GM12872 (cell line): ENCODE results near the gene MEIS2.

Experiments
- CTCF ChIP-seq: IDR thresholded peaks from 3 replicates; pipeline ENCODE4 v1.5.1; 2011; ENCODE audit warnings: low read depth, mild to moderate bottlenecking, low read length, moderate library complexity; ENCODE audit not compliant: insufficient read depth

The MEIS2 gene

GRCh38 chr15:37112971-37113670, 12.8 kb upstream of the MEIS2 start:
- no peak for TF ChIP-seq CTCF

- TF ChIP-seq CTCF = no peak
Observed at GRCh38 chr15:37112171-37112570, 11.8 kb upstream of the MEIS2 start.

DNA sequence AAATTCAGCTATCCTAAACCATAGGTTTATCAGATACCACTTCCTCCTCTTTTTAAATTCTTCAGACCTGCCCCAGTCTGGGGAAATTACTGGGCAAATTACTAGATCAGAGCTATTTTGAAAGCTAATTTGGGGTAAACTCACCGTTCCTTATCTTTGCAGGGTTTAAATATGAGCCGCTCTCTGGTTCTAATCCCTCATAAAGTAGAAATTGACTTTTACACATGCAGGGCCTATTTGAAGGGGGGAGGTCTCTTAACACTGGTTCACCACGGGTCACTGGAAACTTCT, 11.0 kb upstream of the MEIS2 start:
- TF ChIP-seq CTCF = no peak

DNA sequence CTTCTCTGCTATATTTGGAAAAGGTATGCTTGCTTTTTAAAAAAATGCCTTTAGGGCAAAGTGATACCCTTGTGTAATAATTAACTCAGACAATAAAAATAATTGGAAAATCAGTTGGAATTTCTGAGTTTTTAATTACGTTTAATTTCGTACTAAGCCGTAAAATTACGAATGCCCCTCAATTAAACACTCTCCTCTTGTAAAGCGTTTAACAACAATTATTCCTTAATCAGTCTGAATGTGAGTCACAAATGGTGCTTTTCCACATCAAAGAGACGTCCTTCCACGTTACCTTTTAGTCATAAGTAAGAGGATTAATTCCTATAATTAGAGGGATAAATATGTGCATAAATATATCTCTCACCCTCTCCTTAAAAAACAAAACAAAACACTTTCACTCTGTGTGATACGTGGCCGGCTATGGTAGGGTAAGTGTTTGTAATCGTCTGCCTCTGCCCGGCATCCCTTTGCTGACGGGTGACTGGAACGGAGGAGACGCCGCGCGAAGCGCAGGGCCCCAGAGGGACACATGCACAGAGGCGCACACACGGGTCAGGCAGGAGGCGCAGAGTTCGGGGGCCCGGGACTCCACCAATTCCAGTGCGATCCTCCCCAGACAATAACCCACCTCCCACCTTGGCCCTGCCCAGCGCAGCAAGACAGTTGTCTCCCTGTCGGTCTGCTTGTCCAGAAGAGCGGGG, 9.7 kb upstream of the MEIS2 start:
- TF ChIP-seq CTCF = no peak

GRCh38 chr15:37109168-37109871, 9.0 kb upstream of the MEIS2 start:
- no peak for TF ChIP-seq CTCF

GRCh38 chr15:37108381-37109167, 8.2 kb upstream of the MEIS2 start:
- TF ChIP-seq CTCF = no peak
